PC-9 (cell line): ENCODE measurements around the gene CD63. TPM values are rescaled to one million over a fixed set of nuclear protein-coding genes. Genes with fewer than 3 reads are reported as not detected.

ENCODE experiments used
- Bru-seq: library from RNA; stranded (reverse); fragments of 400-500 nt; gene quantifications from one replicate; lab custom pipeline; 2021; lab: Mats Ljungman, UMichigan
- BruChase-seq, 2 experiments: library from RNA; stranded (reverse); fragments of 400-500 nt; gene quantifications; one replicate each; lab custom pipeline; 2021; lab: Mats Ljungman, UMichigan
- BruUV-seq: library from RNA; stranded (reverse); fragments of 400-500 nt; replicated peaks from 2 replicates; lab custom pipeline; 2021; lab: Mats Ljungman, UMichigan
- CTCF ChIA-PET: fragments of 300-600 bp; sonication (Branson Sonifier 250); formaldehyde crosslinking; loops from one replicate; lab custom pipeline; 2022; ENCODE audit warnings: antibody characterized with exemption; lab: Charles Lee
- POLR2A ChIA-PET: fragments of 300-600 bp; sonication (Branson Sonifier 250); formaldehyde crosslinking; loops from one replicate; lab custom pipeline; 2022; ENCODE audit warnings: antibody characterized with exemption; ENCODE audit not compliant: unreplicated experiment; lab: Charles Lee
- DNase-seq, 2 experiments: peaks; one replicate each; pipeline versions ENCODE4 v3.0.0 to v3.0.0-alpha.2; 2015 to 2022; ENCODE audit warnings: mixed read lengths in 1 of 2
- H2AFZ ChIP-seq: fragments of 200-600 bp; sonication (generic); 2 replicates; pipeline ENCODE4 v1.8.1; 2017; ENCODE audit warnings: antibody characterized with exemption
- H3F3A ChIP-seq: fragments of 200-600 bp; sonication (generic); 2 replicates; pipeline ENCODE4 v1.8.1; 2017; ENCODE audit warnings: antibody characterized with exemption, mild to moderate bottlenecking, low read depth; ENCODE audit not compliant: insufficient read depth
- H3K27ac ChIP-seq: fragments of 200-600 bp; sonication (generic); 2 replicates; pipeline ENCODE4 v1.6.1; 2016; ENCODE audit warnings: mixed run types
- H3K27me3 ChIP-seq: fragments of 200-600 bp; sonication (generic); 2 replicates; pipeline ENCODE4 v1.6.1; 2016; ENCODE audit warnings: low read depth, mixed run types; ENCODE audit not compliant: insufficient read depth
- H3K36me3 ChIP-seq: fragments of 200-600 bp; sonication (generic); 2 replicates; pipeline ENCODE4 v1.6.1; 2016; ENCODE audit warnings: low read depth, mixed run types
- H3K4me1 ChIP-seq: fragments of 200-600 bp; sonication (generic); replicated peaks from 2 replicates; pipeline ENCODE4 v1.6.1; 2016; ENCODE audit warnings: mixed run types; ENCODE audit not compliant: insufficient read depth
- H3K4me2 ChIP-seq: fragments of 200-600 bp; sonication (generic); 2 replicates; pipeline ENCODE4 v1.6.1; 2017; ENCODE audit warnings: mixed run types
- H3K4me3 ChIP-seq: fragments of 200-600 bp; sonication (generic); 2 replicates; pipeline ENCODE4 v1.6.1; 2016; ENCODE audit warnings: mixed run types
- H3K79me2 ChIP-seq: fragments of 200-600 bp; sonication (generic); 2 replicates; pipeline ENCODE4 v1.6.1; 2017; ENCODE audit warnings: low read depth, mixed run types
- H3K9me2 ChIP-seq: fragments of 200-600 bp; sonication (generic); 2 replicates; pipeline ENCODE4 v1.8.1; 2017; ENCODE audit warnings: mild to moderate bottlenecking; ENCODE audit not compliant: insufficient read depth
- H3K9me3 ChIP-seq: fragments of 200-600 bp; sonication (generic); 2 replicates; pipeline ENCODE4 v1.8.1; 2016; ENCODE audit warnings: low read depth; ENCODE audit not compliant: insufficient read depth
- H4K20me1 ChIP-seq: fragments of 200-600 bp; sonication (generic); 2 replicates; pipeline ENCODE4 v1.8.1; 2017; ENCODE audit not compliant: insufficient read depth
- EZH2 ChIP-seq: fragments of 200-600 bp; sonication (generic); IDR thresholded peaks from 2 replicates; pipeline ENCODE4 v1.8.0; 2017; ENCODE audit warnings: antibody characterized with exemption, low read depth
- intact Hi-C: fragments of 100-400 bp; cut with micrococcal nuclease; formaldehyde crosslinking; loops from one replicate; pipeline ENCODE4 v1.10.0; 2022; ENCODE audit not compliant: unreplicated experiment
- long read RNA-seq: library from polyadenylated mRNA; stranded (forward); transcript quantifications from one replicate; pipeline ENCODE4 v2.0.0, GENCODE V29; 2022
- total RNA-seq: library from RNA; stranded (reverse); gene quantifications from 2 replicates; pipeline ENCODE4 v1.2.3, GENCODE V29; 2021
- TF ChIP-seq, protein P1 (sequence below): fragments of 200-600 bp; sonication (generic); conservative IDR thresholded peaks from 2 replicates; pipeline ENCODE4 v1.6.1; 2017; ENCODE audit warnings: mixed run types, antibody characterized with exemption, mild to moderate bottlenecking, moderate library complexity

Gene CD63, protein sequence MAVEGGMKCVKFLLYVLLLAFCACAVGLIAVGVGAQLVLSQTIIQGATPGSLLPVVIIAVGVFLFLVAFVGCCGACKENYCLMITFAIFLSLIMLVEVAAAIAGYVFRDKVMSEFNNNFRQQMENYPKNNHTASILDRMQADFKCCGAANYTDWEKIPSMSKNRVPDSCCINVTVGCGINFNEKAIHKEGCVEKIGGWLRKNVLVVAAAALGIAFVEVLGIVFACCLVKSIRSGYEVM
- 434 and 536 TPM in 2 replicates for total RNA-seq
- Bru-seq, nascent RNA = percentile 91 among the genes with signal in this experiment
- percentile 96 among the genes with signal in this experiment for BruChase-seq, experiment 1, labeled RNA remaining after a 2-hour chase
- BruChase-seq, experiment 2, labeled RNA remaining after a 6-hour chase = percentile 99 among the genes with signal in this experiment
- long read RNA-seq, transcript CD63-201 (8 exons, 1,070 nt) = major isoform, 384 of 463 reads
- long read RNA-seq, transcript CD63-214 (7 exons, 949 nt) = minor isoform, 41 of 463 reads
- long read RNA-seq, transcript CD63-208 (8 exons, 1,233 nt) = minor isoform, 17 of 463 reads
- long read RNA-seq, partial matches to known transcripts = 5 of 463 reads
- long read RNA-seq, other reads (novel, unspliced or antisense) = 10 of 463 reads

DNA sequence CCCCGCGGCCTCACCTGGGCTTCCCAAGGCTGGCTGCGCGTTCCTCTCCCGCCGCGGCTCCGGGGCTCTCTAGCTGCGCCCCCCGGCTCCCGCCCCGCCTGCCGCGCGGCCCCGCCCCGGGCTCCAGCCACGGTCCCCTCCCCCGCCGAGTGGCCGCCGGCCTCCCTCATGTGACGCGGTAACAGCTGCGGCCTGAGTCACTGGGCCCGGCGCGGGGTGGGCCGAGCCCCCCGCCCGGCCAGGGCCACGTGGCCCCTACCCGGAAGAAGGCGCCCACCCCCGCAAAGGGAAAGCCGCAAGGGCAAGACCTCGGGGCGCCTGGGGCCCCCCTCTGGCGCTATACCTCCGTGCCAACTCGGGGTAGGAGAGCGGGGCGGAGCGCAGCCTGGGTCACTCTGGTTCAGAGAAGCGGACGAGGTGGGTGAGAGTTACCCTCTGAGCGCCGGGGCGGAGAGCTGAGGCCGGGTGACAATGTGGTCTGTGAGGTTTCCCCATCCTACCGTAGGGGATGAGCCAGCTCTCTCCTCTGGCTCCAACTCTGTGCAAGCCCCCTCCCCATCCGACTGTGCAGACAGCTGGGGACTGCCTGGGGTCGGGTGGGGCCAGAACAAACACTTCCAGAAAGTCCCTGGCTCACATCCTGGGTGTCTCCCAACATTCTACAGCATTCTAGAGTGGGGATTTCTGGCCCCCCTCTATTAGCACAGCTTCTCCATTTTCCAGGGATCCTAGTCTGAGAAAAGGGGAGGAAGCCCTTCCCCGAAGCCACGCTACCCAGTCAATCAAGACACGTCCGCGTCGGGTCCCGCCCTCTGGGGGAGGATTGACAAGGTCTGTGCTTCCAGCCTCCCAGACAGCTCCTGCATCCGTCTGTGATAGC is at the start of gene CD63:
CD63 (minus strand) TSS at position 71 of the 880 bp plus-strand sequence. CDS start 668 bp downstream, outside the sequence.
- H3K27ac ChIP-seq = peak within 1 kb of the TSS; percentile 84
- no peaks in the 10 kb centered on the region for H3K27me3 ChIP-seq
- CTCF ChIA-PET = interaction anchor here (0.6 to 1.5 kb wide), 5 partner anchors 8 to 1883 kb away, joined by 3 to 21 read pairs (median 5); no protein-coding TSS in a partner anchor
- peaks cover 22% of the 10 kb centered on the region for H3K4me1 ChIP-seq
- no peaks in the 10 kb centered on the region for H3K9me3 ChIP-seq
- H3K4me2 ChIP-seq = peak within 1 kb of the TSS; percentile 83
- peaks cover 34% of the 10 kb centered on the region; the same call in 1 of the 2 replicates for H3F3A ChIP-seq
- H2AFZ ChIP-seq = peak within 1 kb of the TSS; percentile 84
- DNase-seq = peak; percentile 73 to 80
- H3K9me2 ChIP-seq = no peaks in the 10 kb centered on the region
- peaks cover 30% of the 10 kb centered on the region for H4K20me1 ChIP-seq
- peak within 1 kb of the TSS; percentile 100 for H3K4me3 ChIP-seq
- intact Hi-C loops = loop anchor here (10.0 kb wide), 1 partner anchor 734 kb away; no protein-coding TSS in a partner anchor
- peaks cover 21% of the 10 kb centered on the region for H3K79me2 ChIP-seq
- POLR2A ChIA-PET = interaction anchor here (0.6 to 1.3 kb wide), 2 partner anchors 10 to 204 kb away, joined by 3 to 7 read pairs; no protein-coding TSS in a partner anchor
- BruUV-seq = TSS peak; percentile 75
- TF ChIP-seq, protein P1, sequence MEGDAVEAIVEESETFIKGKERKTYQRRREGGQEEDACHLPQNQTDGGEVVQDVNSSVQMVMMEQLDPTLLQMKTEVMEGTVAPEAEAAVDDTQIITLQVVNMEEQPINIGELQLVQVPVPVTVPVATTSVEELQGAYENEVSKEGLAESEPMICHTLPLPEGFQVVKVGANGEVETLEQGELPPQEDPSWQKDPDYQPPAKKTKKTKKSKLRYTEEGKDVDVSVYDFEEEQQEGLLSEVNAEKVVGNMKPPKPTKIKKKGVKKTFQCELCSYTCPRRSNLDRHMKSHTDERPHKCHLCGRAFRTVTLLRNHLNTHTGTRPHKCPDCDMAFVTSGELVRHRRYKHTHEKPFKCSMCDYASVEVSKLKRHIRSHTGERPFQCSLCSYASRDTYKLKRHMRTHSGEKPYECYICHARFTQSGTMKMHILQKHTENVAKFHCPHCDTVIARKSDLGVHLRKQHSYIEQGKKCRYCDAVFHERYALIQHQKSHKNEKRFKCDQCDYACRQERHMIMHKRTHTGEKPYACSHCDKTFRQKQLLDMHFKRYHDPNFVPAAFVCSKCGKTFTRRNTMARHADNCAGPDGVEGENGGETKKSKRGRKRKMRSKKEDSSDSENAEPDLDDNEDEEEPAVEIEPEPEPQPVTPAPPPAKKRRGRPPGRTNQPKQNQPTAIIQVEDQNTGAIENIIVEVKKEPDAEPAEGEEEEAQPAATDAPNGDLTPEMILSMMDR = no peak; the same call in 1 of the 2 replicates
- no peak for TF ChIP-seq EZH2
- H3K36me3 ChIP-seq = peaks cover 11% of the 10 kb centered on the region; the same call in 1 of the 2 replicates

DNA sequence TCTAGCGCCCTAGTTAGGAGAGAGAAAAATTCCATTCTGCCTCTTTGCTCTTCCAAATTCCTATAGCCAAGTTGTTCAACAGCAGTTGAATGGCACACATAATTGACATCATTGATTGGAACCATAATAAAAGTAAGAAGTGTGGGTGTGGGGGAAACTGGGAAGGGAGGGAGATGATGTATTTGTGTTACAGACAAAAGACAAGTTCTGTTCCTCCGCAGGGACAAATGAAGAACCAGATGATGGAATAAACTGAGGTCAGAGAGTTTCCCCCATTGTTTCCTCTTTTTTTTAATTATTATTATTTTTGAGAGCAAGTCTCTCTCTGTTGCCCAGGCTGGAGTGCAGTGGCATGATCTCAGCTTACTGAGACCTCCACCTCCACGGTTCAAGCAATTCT is 49.0 kb upstream of the CD63 start:
- Histone ChIP-seq H2AFZ (no peak overlapping the region), H3K9me2 (no peaks in the 10 kb centered on the region), H3K79me2 (no peaks in the 10 kb centered on the region), H3K4me3 (no peak overlapping the region), H3K27ac (no peak overlapping the region), H3K36me3 (0 out of 2 replicates have a peak, but pooled peaks cover 14% of the 10 kb centered on the region), H3K4me1 (no peaks in the 10 kb centered on the region), H4K20me1 (no peaks in the 10 kb centered on the region; the same call in 1 of the 2 replicates), H3F3A (no peaks in the 10 kb centered on the region), H3K27me3 (no peaks in the 10 kb centered on the region), H3K4me2 (no peak overlapping the region), H3K9me3 (no peaks in the 10 kb centered on the region)
- no peak for DNase-seq
- ChIA-PET CTCF (no interaction called here), POLR2A (no interaction called here)
- TF ChIP-seq EZH2 = no peak
- TF ChIP-seq, protein P1 = no peak
- intact Hi-C loops = no loop called here
- BruUV-seq = no TSS peak
